B cell (primary cell): ENCODE data around the gene VN1R5. TPM values are rescaled to one million over a fixed set of nuclear protein-coding genes. Genes with fewer than 3 reads are reported as not detected.

Experiments
- ATAC-seq: fragments of 200-7000 bp; cut with Tn5 transposase; one replicate; pipeline ENCODE4 v1.10.0; 2021; ENCODE audit warnings: low read depth, mild to moderate bottlenecking, moderate number of reproducible peaks, moderate library complexity
- CTCF ChIA-PET: fragments of 350-600 bp; sonication (Branson Sonifier 250); formaldehyde crosslinking; loops from one replicate; lab custom pipeline; 2021; ENCODE audit warnings: antibody characterized with exemption, inconsistent platforms; lab: Charles Lee
- POLR2A ChIA-PET: fragments of 350-600 bp; sonication (Branson Sonifier 250); formaldehyde crosslinking; loops from one replicate; lab custom pipeline; 2021; ENCODE audit warnings: antibody characterized with exemption; lab: Charles Lee
- DNase-seq: peaks from one replicate; pipeline ENCODE4 v3.0.0; 2013
- H2AFZ ChIP-seq: 2 replicates; pipeline ENCODE4 v1.6.1; 2012; ENCODE audit warnings: mild to moderate bottlenecking, low read depth, low read length; ENCODE audit not compliant: insufficient read depth, poor library complexity, severe bottlenecking
- H3K27ac ChIP-seq, 2 donors: 1 replicate in 1 of 2; 2 replicates in 1 of 2; pipeline ENCODE4 v1.5.1; 2012 to 2013; ENCODE audit warnings: low read length in 2 of 2, mild to moderate bottlenecking in 2 of 2, moderate library complexity in 1 of 2
- H3K27me3 ChIP-seq, 4 experiments: fragments of 200-600 bp in 1 of 4; sonication (generic) in 1 of 4; replicated peaks in 1 of 4; 1 replicate in 2 of 4; 2 replicates in 2 of 4; pipeline versions ENCODE4 v1.6.1 to v1.7.0; 2013 to 2016; ENCODE audit warnings: low read length in 3 of 4, mild to moderate bottlenecking in 2 of 4, mixed read lengths in 1 of 4, moderate library complexity in 1 of 4; ENCODE audit not compliant: insufficient read depth in 4 of 4, control insufficient read depth in 3 of 4; ENCODE audit errors: control extremely low read depth in 1 of 4
- H3K36me3 ChIP-seq, 2 experiments: replicated peaks in 1 of 2; 1 replicate in 1 of 2; 2 replicates in 1 of 2; pipeline versions ENCODE4 v1.6.1 to v1.7.1; 2013; ENCODE audit warnings: low read length in 1 of 2; ENCODE audit not compliant: insufficient read depth in 2 of 2, control insufficient read depth in 1 of 2; ENCODE audit errors: control extremely low read depth in 1 of 2, extremely low read depth in 1 of 2
- H3K4me1 ChIP-seq, 2 donors: fragments of 200-600 bp in 1 of 2; sonication (generic) in 1 of 2; 1 replicate in 1 of 2; 2 replicates in 1 of 2; pipeline versions ENCODE4 v1.5.1 to v1.6.1; 2013 to 2017; ENCODE audit warnings: low read length in 2 of 2; ENCODE audit not compliant: control insufficient read depth in 2 of 2, insufficient read depth in 2 of 2
- H3K4me2 ChIP-seq: replicated peaks from 2 replicates; pipeline ENCODE3; 2012; ENCODE audit warnings: mild to moderate bottlenecking, low read depth, low read length; ENCODE audit not compliant: poor library complexity, severe bottlenecking
- H3K4me3 ChIP-seq, 5 experiments: fragments of 200-600 bp in 1 of 5; sonication (generic) in 1 of 5; 1 replicate in 3 of 5; 2 replicates in 2 of 5; pipeline versions ENCODE4 v1.5.1 to v1.7.0; 2011 to 2016; ENCODE audit warnings: low read length in 4 of 5, mild to moderate bottlenecking in 4 of 5, low read depth in 2 of 5, control low read depth in 1 of 5, moderate library complexity in 1 of 5; ENCODE audit not compliant: insufficient read depth in 1 of 5; ENCODE audit errors: control extremely low read depth in 1 of 5, extremely low read depth in 1 of 5
- H3K79me2 ChIP-seq: fragments of 200-600 bp; sonication (generic); one replicate; pipeline ENCODE4 v1.6.0; 2016; ENCODE audit warnings: low read length; ENCODE audit not compliant: control insufficient read depth, insufficient read depth
- H3K9ac ChIP-seq: fragments of 200-600 bp; sonication (generic); 2 replicates; pipeline ENCODE4 v1.6.1; 2017; ENCODE audit warnings: mild to moderate bottlenecking, low read length, moderate library complexity
- H3K9me3 ChIP-seq, 3 donors: one replicate each; pipeline versions ENCODE4 v1.6.1 to v1.7.1; 2013; ENCODE audit warnings: low read length in 2 of 3; ENCODE audit not compliant: control insufficient read depth in 2 of 3, insufficient read depth in 1 of 3; ENCODE audit errors: control extremely low read depth in 1 of 3
- H4K20me1 ChIP-seq: 2 replicates; pipeline ENCODE4 v1.6.0; 2012; ENCODE audit warnings: mild to moderate bottlenecking, low read length; ENCODE audit not compliant: insufficient read depth, control insufficient read depth, poor library complexity, severe bottlenecking
- H3K27ac Mint-ChIP-seq: one replicate; pipeline ENCODE4 v1.8.0; 2021; ENCODE audit warnings: mixed read lengths
- H3K27me3 Mint-ChIP-seq: one replicate; pipeline ENCODE4 v1.8.0; 2021; ENCODE audit warnings: mixed read lengths
- H3K4me1 Mint-ChIP-seq: one replicate; pipeline ENCODE4 v1.8.0; 2021; ENCODE audit warnings: mixed read lengths
- H3K4me3 Mint-ChIP-seq: one replicate; pipeline ENCODE4 v1.8.0; 2021; ENCODE audit warnings: mixed read lengths
- H3K9me3 Mint-ChIP-seq: one replicate; pipeline ENCODE4 v1.8.0; 2022; ENCODE audit warnings: mixed read lengths; ENCODE audit not compliant: insufficient read depth
- CTCF ChIP-seq: fragments of 200-600 bp; IDR thresholded peaks from one replicate; pipeline ENCODE4 v1.8.0; 2022; ENCODE audit warnings: antibody characterized with exemption, mild to moderate bottlenecking
- EZH2 ChIP-seq: IDR thresholded peaks from 2 replicates; pipeline ENCODE4 v1.6.1; 2012; ENCODE audit warnings: borderline replicate concordance, low read depth, mild to moderate bottlenecking, moderate library complexity, low read length; ENCODE audit not compliant: insufficient read depth, poor library complexity, severe bottlenecking
- WGBS: methylation state at CpG from one replicate; pipeline ENCODE4 v1.1.5; 2013; ENCODE audit warnings: missing lambda C conversion rate; ENCODE audit not compliant: insufficient coverage; 5-methylcytosine and 5-hydroxymethylcytosine counted together
- intact Hi-C: fragments of 100-400 bp; cut with micrococcal nuclease; formaldehyde crosslinking; loops from one replicate; pipeline ENCODE4 v1.10.0; 2022
- polyA plus RNA-seq: library from polyadenylated mRNA; depleted of rRNA; stranded (reverse); fragments of >200 nt; gene quantifications from 2 replicates; pipeline ENCODE4 v1.2.3, GENCODE V29; 2012
- total RNA-seq, 2 donors: library from RNA; stranded (reverse); fragments of 120-200 nt in 1 of 2; gene quantifications; 1 replicate in 1 of 2; 2 replicates in 1 of 2; pipeline versions ENCODE4 v1.2.3 to v1.2.4, GENCODE V29; 2013 to 2022

VN1R5 gene
- total and polyA plus RNA-seq, 2 donors (not counting 1 experiment from before 2014, with no cell fraction given) = not detected

DNA sequence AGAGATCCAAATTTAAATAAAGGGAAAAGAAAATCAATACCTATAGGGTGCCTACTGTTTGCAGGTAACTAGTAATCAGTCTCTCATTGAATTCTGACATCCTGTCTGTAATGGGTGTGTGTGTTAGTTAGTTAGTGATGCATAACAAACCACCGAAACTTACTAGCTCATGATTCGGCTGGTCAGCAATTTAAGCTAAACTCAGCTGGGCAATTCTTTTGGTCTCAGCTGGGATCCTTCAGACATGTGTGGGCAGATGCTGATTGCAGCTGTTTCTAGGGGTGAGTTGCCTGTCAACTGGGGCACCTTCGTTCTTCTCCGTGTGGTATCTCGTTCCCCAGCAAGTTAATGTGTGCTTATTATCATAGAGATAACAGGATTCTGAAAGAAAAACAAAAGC is 43.9 kb upstream of the VN1R5 start:
- peak overlapping the region; percentile 72 for H3K4me3 Mint-ChIP-seq
- H3K4me1 Mint-ChIP-seq = peaks cover 48% of the 10 kb centered on the region
- peak; percentile 44 for DNase-seq
- Histone ChIP-seq H3K9me3 (no peaks in the 10 kb centered on the region), H3K27me3 (peaks cover 0 to 2% (median 0%) of the 10 kb centered on the region in 4 experiments), H3K36me3 (peaks cover 2% of the 10 kb centered on the region in 2 experiments), H3K4me2 (peak overlapping the region; percentile 75), H3K4me3 (peak overlapping the region in 3 of 5 experiments; percentile 11 to 13 (median 13)), H3K9ac (peak overlapping the region; percentile 45), H3K27ac (peak overlapping the region; percentile 48 to 85), H3K79me2 (peaks cover 38% of the 10 kb centered on the region), H4K20me1 (peaks cover 26% of the 10 kb centered on the region), H3K4me1 (peaks cover 38 to 41% of the 10 kb centered on the region in 2 donors), H2AFZ (peak overlapping the region; percentile 41)
- H3K27ac Mint-ChIP-seq = peak overlapping the region; percentile 86
- intact Hi-C loops = loop anchor here (5.0 kb wide), 2 partner anchors 120 to 645 kb away; partner anchors contain the start of genes CNST, TFB2M and ZNF496
- no peaks in the 10 kb centered on the region for H3K27me3 Mint-ChIP-seq
- CTCF ChIA-PET = interaction anchor here (0.5 kb wide), 1 partner anchor 303 kb away, joined by 5 read pairs; no protein-coding TSS in a partner anchor
- no peak for ATAC-seq
- no CpG with 5 or more reads among the region's 5 CpGs for WGBS
- POLR2A ChIA-PET = no interaction called here
- no peaks in the 10 kb centered on the region for H3K9me3 Mint-ChIP-seq
- TF ChIP-seq CTCF = no peak
- no peak for TF ChIP-seq EZH2
